ENCODE data around the gene TANC1. TPM values are rescaled to one million over a fixed set of nuclear protein-coding genes. Genes with fewer than 3 reads are reported as not detected.
"Not testable (repeated sequence)": the region's sequence is repeated elsewhere in the genome, so short reads cannot be mapped to it uniquely, and the experiment has no call there.

The TANC1 gene
- total RNA-seq, 2 donors from 2014 or later, result 70.1 to 86.1 TPM

GRCh38 chr2:159094173-159094737 lies 125.8 kb downstream of the TANC1 start:
- no peak for TF ChIP-seq CTCF (IDR thresholded peaks at IDR 0.05)
- H3K4me1 ChIP-seq (ENCODE audit: control insufficient read depth in 1 of 2, low read depth in 2 of 2), result peaks cover 70 to 73% of the 10 kb centered on the region in 2 donors
- H3K27ac ChIP-seq, result peak overlapping the region; percentile 88 to 95
- DNase-seq (ENCODE audit: low spot score), result peak; percentile 27
- no peaks in the 10 kb centered on the region for H3K36me3 ChIP-seq
- no peaks in the 10 kb centered on the region for H3K27me3 ChIP-seq (replicated peaks; ENCODE audit: insufficient read depth)
- peak; percentile 18 for ATAC-seq (ENCODE audit: insufficient number of reproducible peaks, low FRiP score, low read depth)
- H3K9me3 ChIP-seq, result no peaks in the 10 kb centered on the region
- no peak overlapping the region for H3K4me3 ChIP-seq

GRCh38 chr2:159095813-159096212 lies 127.4 kb downstream of the TANC1 start:
- H3K27me3 ChIP-seq (replicated peaks; ENCODE audit: insufficient read depth), result no peaks in the 10 kb centered on the region
- TF ChIP-seq CTCF (IDR thresholded peaks at IDR 0.05), result no peak

GRCh38 chr2:159096302-159096855 lies 127.9 kb downstream of the TANC1 start:
- not testable (repeated sequence) for DNase-seq (ENCODE audit: low spot score); H3K27me3 ChIP-seq (replicated peaks; ENCODE audit: insufficient read depth); H3K4me3 ChIP-seq; ATAC-seq (ENCODE audit: insufficient number of reproducible peaks, low FRiP score, low read depth); H3K36me3 ChIP-seq; H3K9me3 ChIP-seq
- H3K4me1 ChIP-seq (ENCODE audit: control insufficient read depth in 1 of 2, low read depth in 2 of 2), result peaks cover 50 to 59% of the 10 kb centered on the region in 2 donors
- peak overlapping the region in 1 of 2 donors; percentile 15 for H3K27ac ChIP-seq

More at GRCh38 chr2:159095813-159096212, 127.4 kb downstream of the TANC1 start:
- H3K9me3 ChIP-seq, result no peaks in the 10 kb centered on the region
- no peak for DNase-seq (ENCODE audit: low spot score)
- no peak for ATAC-seq (ENCODE audit: insufficient number of reproducible peaks, low FRiP score, low read depth)
- no peak overlapping the region for H3K4me3 ChIP-seq
- H3K27ac ChIP-seq, result peak overlapping the region; percentile 15 to 19
- peaks cover 56 to 64% of the 10 kb centered on the region in 2 donors for H3K4me1 ChIP-seq (ENCODE audit: control insufficient read depth in 1 of 2, low read depth in 2 of 2)
- no peaks in the 10 kb centered on the region for H3K36me3 ChIP-seq

- ATAC-seq (ENCODE audit: insufficient number of reproducible peaks, low FRiP score, low read depth) (no peak), DNase-seq (ENCODE audit: low spot score) (no peak)
- H3K4me1 ChIP-seq (ENCODE audit: control insufficient read depth in 1 of 2, low read depth in 2 of 2), result peaks cover 45 to 54% of the 10 kb centered on the region in 2 donors
Measured at GRCh38 chr2:159096901-159097300, 128.5 kb downstream of the TANC1 start.

GRCh38 chr2:159098361-159098760 lies 129.9 kb downstream of the TANC1 start:
- no peaks in the 10 kb centered on the region for H3K9me3 ChIP-seq
- H3K27me3 ChIP-seq (replicated peaks; ENCODE audit: insufficient read depth), result no peaks in the 10 kb centered on the region
- H3K4me3 ChIP-seq, result no peak overlapping the region
- peaks cover 30 to 39% of the 10 kb centered on the region in 2 donors for H3K4me1 ChIP-seq (ENCODE audit: control insufficient read depth in 1 of 2, low read depth in 2 of 2)
- DNase-seq (ENCODE audit: low spot score) (no peak), ATAC-seq (ENCODE audit: insufficient number of reproducible peaks, low FRiP score, low read depth) (no peak)
- H3K27ac ChIP-seq, result peak overlapping the region in 1 of 2 donors; percentile 41
- no peaks in the 10 kb centered on the region for H3K36me3 ChIP-seq
- no peak for TF ChIP-seq CTCF (IDR thresholded peaks at IDR 0.05)

More at GRCh38 chr2:159096901-159097300, 128.5 kb downstream of the TANC1 start:
- TF ChIP-seq CTCF (IDR thresholded peaks at IDR 0.05), result no peak
- Histone ChIP-seq H3K9me3 (no peaks in the 10 kb centered on the region), H3K27ac (no peak overlapping the region), H3K36me3 (no peaks in the 10 kb centered on the region), H3K27me3 (replicated peaks; ENCODE audit: insufficient read depth) (no peaks in the 10 kb centered on the region), H3K4me3 (no peak overlapping the region)

All from thoracic aorta (tissue), 2 donors.